ENCODE measurements around the gene INSR. TPM values are rescaled to one million over a fixed set of nuclear protein-coding genes. Genes with fewer than 3 reads are reported as not detected.
A peak's percentile ranks its signal among the peaks of the same experiment; 100 is the strongest.

INSR gene
- total RNA-seq, 4 donors from 2014 or later = 54.0 to 226 (median 71.1) TPM

GRCh38 chr19:7226739-7227138 is 67.5 kb downstream of the INSR start:
- TF ChIP-seq, protein P1, sequence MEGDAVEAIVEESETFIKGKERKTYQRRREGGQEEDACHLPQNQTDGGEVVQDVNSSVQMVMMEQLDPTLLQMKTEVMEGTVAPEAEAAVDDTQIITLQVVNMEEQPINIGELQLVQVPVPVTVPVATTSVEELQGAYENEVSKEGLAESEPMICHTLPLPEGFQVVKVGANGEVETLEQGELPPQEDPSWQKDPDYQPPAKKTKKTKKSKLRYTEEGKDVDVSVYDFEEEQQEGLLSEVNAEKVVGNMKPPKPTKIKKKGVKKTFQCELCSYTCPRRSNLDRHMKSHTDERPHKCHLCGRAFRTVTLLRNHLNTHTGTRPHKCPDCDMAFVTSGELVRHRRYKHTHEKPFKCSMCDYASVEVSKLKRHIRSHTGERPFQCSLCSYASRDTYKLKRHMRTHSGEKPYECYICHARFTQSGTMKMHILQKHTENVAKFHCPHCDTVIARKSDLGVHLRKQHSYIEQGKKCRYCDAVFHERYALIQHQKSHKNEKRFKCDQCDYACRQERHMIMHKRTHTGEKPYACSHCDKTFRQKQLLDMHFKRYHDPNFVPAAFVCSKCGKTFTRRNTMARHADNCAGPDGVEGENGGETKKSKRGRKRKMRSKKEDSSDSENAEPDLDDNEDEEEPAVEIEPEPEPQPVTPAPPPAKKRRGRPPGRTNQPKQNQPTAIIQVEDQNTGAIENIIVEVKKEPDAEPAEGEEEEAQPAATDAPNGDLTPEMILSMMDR (IDR thresholded peaks at IDR 0.05 in 4 of 5, conservative IDR thresholded peaks at IDR 0.05 in 1 of 5) = no peak
- TF ChIP-seq POLR2A (IDR thresholded peaks at IDR 0.05) = no peak
- H3K27me3 ChIP-seq = no peaks in the 10 kb centered on the region
- in situ Hi-C loops (cut with MboI; ENCODE audit: low sequenced_read_pairs in 4 of 4) (no loop called here), intact Hi-C loops (cut with DNase I; ENCODE audit: low total_unique reads) (no loop called here)
- no peaks in the 10 kb centered on the region for H3K9me3 ChIP-seq
- H3K4me3 ChIP-seq = no peak overlapping the region
- ATAC-seq (no peak), DNase-seq (no peak)
- peaks cover 34 to 56% of the 10 kb centered on the region in 2 donors for H3K4me1 ChIP-seq
- no peak overlapping the region for H3K27ac ChIP-seq
- H3K36me3 ChIP-seq = no peaks in the 10 kb centered on the region

- Histone ChIP-seq H3K4me3 (no peak overlapping the region), H3K27ac (no peak overlapping the region), H3K4me1 (peaks cover 24 to 47% of the 10 kb centered on the region in 2 donors), H3K9me3 (no peaks in the 10 kb centered on the region), H3K27me3 (no peaks in the 10 kb centered on the region), H3K36me3 (no peaks in the 10 kb centered on the region)
- no peak for TF ChIP-seq POLR2A (IDR thresholded peaks at IDR 0.05)
- TF ChIP-seq, protein P1 (IDR thresholded peaks at IDR 0.05 in 4 of 5, conservative IDR thresholded peaks at IDR 0.05 in 1 of 5) = no peak
- DNase-seq (no peak), ATAC-seq (no peak)
- in situ Hi-C loops (cut with MboI; ENCODE audit: low sequenced_read_pairs in 4 of 4) = no loop called here
- intact Hi-C loops (cut with DNase I; ENCODE audit: low total_unique reads) = no loop called here
Observed at GRCh38 chr19:7225741-7226140, 68.5 kb downstream of the INSR start.

DNA sequence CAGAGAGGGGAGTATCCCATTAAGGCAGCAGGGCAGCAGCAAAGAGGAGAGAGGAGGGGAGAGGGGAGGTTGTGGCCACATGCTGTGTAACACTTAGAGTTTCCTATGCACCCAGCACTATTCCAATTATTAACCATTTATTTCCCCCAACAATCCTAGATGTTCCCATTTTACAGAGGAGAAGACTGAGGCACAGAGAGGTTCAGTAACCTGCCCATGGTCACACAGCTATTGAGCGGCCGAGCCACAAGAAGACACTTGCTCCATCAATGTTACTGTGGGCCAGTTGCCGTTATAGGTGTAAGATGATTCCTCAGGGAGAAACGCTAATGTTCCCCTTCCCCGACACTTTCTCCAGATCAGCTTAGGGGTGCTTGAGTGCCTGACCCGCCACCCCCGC is 69.2 kb downstream of the INSR start:
- Histone ChIP-seq H3K4me1 (peaks cover 19 to 47% of the 10 kb centered on the region in 2 donors), H3K4me3 (no peak overlapping the region), H3K27me3 (no peaks in the 10 kb centered on the region), H3K36me3 (no peaks in the 10 kb centered on the region), H3K27ac (peak overlapping the region in 1 of 4 donors; percentile 20), H3K9me3 (no peaks in the 10 kb centered on the region)
- in situ Hi-C loops (cut with MboI; ENCODE audit: low sequenced_read_pairs in 4 of 4) (no loop called here), intact Hi-C loops (cut with DNase I; ENCODE audit: low total_unique reads) (no loop called here)
- no peak for DNase-seq
- TF ChIP-seq, protein P1 (IDR thresholded peaks at IDR 0.05 in 4 of 5, conservative IDR thresholded peaks at IDR 0.05 in 1 of 5) = no peak
- TF ChIP-seq POLR2A (IDR thresholded peaks at IDR 0.05) = no peak
- no peak for ATAC-seq

- Histone ChIP-seq H3K4me1 (peaks cover 17 to 47% of the 10 kb centered on the region in 2 donors), H3K9me3 (no peaks in the 10 kb centered on the region), H3K27ac (peak overlapping the region; percentile 4 to 43 (median 26)), H3K4me3 (peak overlapping the region in 2 of 4 donors; percentile 10 to 12), H3K27me3 (no peaks in the 10 kb centered on the region), H3K36me3 (no peaks in the 10 kb centered on the region)
- TF ChIP-seq, protein P1 (IDR thresholded peaks at IDR 0.05 in 4 of 5, conservative IDR thresholded peaks at IDR 0.05 in 1 of 5) = no peak
- TF ChIP-seq POLR2A (IDR thresholded peaks at IDR 0.05) = no peak
- peak; percentile 56 to 61 for ATAC-seq
- in situ Hi-C loops (cut with MboI; ENCODE audit: low sequenced_read_pairs in 4 of 4) = no loop called here
- intact Hi-C loops (cut with DNase I; ENCODE audit: low total_unique reads) = no loop called here
- DNase-seq = peak; percentile 29 to 44
Observed at GRCh38 chr19:7224209-7224686, 70.0 kb downstream of the INSR start.

GRCh38 chr19:7223429-7223828 is 70.8 kb downstream of the INSR start:
- intact Hi-C loops (cut with DNase I; ENCODE audit: low total_unique reads) (no loop called here), in situ Hi-C loops (cut with MboI; ENCODE audit: low sequenced_read_pairs in 4 of 4) (no loop called here)
- no peak overlapping the region for H3K4me3 ChIP-seq
- no peaks in the 10 kb centered on the region for H3K36me3 ChIP-seq
- no peak for DNase-seq
- no peak for TF ChIP-seq POLR2A (IDR thresholded peaks at IDR 0.05)
- TF ChIP-seq, protein P1 (IDR thresholded peaks at IDR 0.05 in 4 of 5, conservative IDR thresholded peaks at IDR 0.05 in 1 of 5) = no peak
- peak overlapping the region in 1 of 4 donors; percentile 25 for H3K27ac ChIP-seq
- no peaks in the 10 kb centered on the region for H3K9me3 ChIP-seq
- H3K4me1 ChIP-seq = peaks cover 13 to 49% of the 10 kb centered on the region in 2 donors
- H3K27me3 ChIP-seq = no peaks in the 10 kb centered on the region
- ATAC-seq = no peak

Data from gastrocnemius medialis (tissue), 4 donors.